K562 (cell line): ENCODE results near the gene KNDC1. TPM values are rescaled to one million over a fixed set of nuclear protein-coding genes. Genes with fewer than 3 reads are reported as not detected.

Source experiments
- ATAC-seq: fragments of 200-7000 bp; cut with Tn5 transposase; 3 replicates; pipeline ENCODE4 v1.9.1; 2020; ENCODE audit warnings: moderate library complexity
- BruUV-seq: library from RNA; stranded (reverse); fragments of 400-500 nt; replicated peaks from 2 replicates; lab custom pipeline; 2021; lab: Mats Ljungman, UMichigan
- CTCF ChIA-PET: fragments of 300-600 bp; formaldehyde crosslinking; extraction: SDS; loops from one replicate; lab custom pipeline; 2021; ENCODE audit warnings: low intra/inter-chr PET ratio; lab: Yijun Ruan, JAX
- POLR2A ChIA-PET: fragments of 300-600, 350-650 bp; sonication (Branson Sonifier 250); formaldehyde crosslinking; extraction: SDS; loops from one replicate; lab custom pipeline; 2021; ENCODE audit warnings: antibody characterized with exemption, inconsistent platforms; lab: Yijun Ruan, JAX
- DNase-seq, 4 experiments: peaks; one replicate each; pipeline versions ENCODE4 v3.0.0 to v3.0.0-alpha.2; 2011 to 2018; ENCODE audit warnings: low spot score in 3 of 4, mixed read lengths in 3 of 4; ENCODE audit errors: extremely low read depth in 1 of 4
- FAIRE-seq: peaks from 2 replicates; lab custom pipeline; 2011; peaks lifted over from hg19 to GRCh38; lab: Jason Lieb, UNC
- H2AFZ ChIP-seq: 2 replicates; pipeline ENCODE4 v1.6.0; 2011; ENCODE audit warnings: low read depth, low read length, control low read depth, inconsistent platforms
- H3K27ac ChIP-seq: fragments of 200-600 bp; 3 replicates; pipeline ENCODE4 v1.8.0; 2011; ENCODE audit warnings: low read depth, mild to moderate bottlenecking, control low read depth, inconsistent platforms, low read length, moderate library complexity, mixed read lengths; ENCODE audit errors: extremely low read depth
- H3K27me3 ChIP-seq, 2 experiments: fragments of 300-600 bp in 1 of 2; 2 replicates in 1 of 2; 3 replicates in 1 of 2; pipeline versions ENCODE4 v1.6.0 to v1.8.0; 2011; ENCODE audit warnings: inconsistent platforms in 2 of 2, low read length in 2 of 2, mild to moderate bottlenecking in 1 of 2, mixed read lengths in 1 of 2, moderate library complexity in 1 of 2; ENCODE audit not compliant: control insufficient read depth in 2 of 2, insufficient read depth in 2 of 2
- H3K36me3 ChIP-seq: fragments of 300-600 bp; 3 replicates; pipeline ENCODE4 v1.8.0; 2011; ENCODE audit warnings: mild to moderate bottlenecking, low read length, inconsistent platforms; ENCODE audit not compliant: control insufficient read depth, insufficient read depth
- H3K4me1 ChIP-seq, 2 experiments: fragments of 200-600 bp in 1 of 2; replicated peaks in 1 of 2; 2 replicates in 1 of 2; 3 replicates in 1 of 2; pipeline versions ENCODE4 v1.5.1 to v1.8.0; 2011; ENCODE audit warnings: inconsistent platforms in 2 of 2, low read length in 2 of 2, mild to moderate bottlenecking in 1 of 2, mixed read lengths in 1 of 2, moderate library complexity in 1 of 2; ENCODE audit not compliant: control insufficient read depth in 2 of 2, insufficient read depth in 2 of 2
- H3K4me2 ChIP-seq: 2 replicates; pipeline ENCODE4 v1.6.1; 2011; ENCODE audit warnings: low read length, control low read depth, inconsistent platforms, mixed read lengths; ENCODE audit not compliant: insufficient read depth
- H3K4me3 ChIP-seq: fragments of 200-600 bp; sonication (generic), shearing (Covaris generic); 2 replicates; pipeline ENCODE4 v1.5.1; 2016; ENCODE audit warnings: control low read depth, inconsistent platforms
- H3K79me2 ChIP-seq: fragments of 200-600 bp; 3 replicates; pipeline ENCODE4 v1.8.0; 2011; ENCODE audit warnings: low read length, inconsistent platforms; ENCODE audit not compliant: control insufficient read depth, insufficient read depth
- H3K9ac ChIP-seq, 2 experiments: 2 replicates each; pipeline versions ENCODE4 v1.6.0 to v1.6.1; 2011; ENCODE audit warnings: low read depth in 2 of 2, low read length in 2 of 2, control low read depth in 1 of 2, inconsistent platforms in 1 of 2, mild to moderate bottlenecking in 1 of 2, mixed read lengths in 1 of 2; ENCODE audit not compliant: insufficient read depth in 1 of 2
- H3K9me1 ChIP-seq: one replicate; pipeline ENCODE4 v1.6.0; 2011; ENCODE audit warnings: inconsistent platforms, mild to moderate bottlenecking, low read length, moderate library complexity; ENCODE audit not compliant: control insufficient read depth, insufficient read depth
- H3K9me3 ChIP-seq: replicated peaks from 2 replicates; pipeline ENCODE4 v1.5.1; 2011; ENCODE audit warnings: low read depth, low read length, inconsistent platforms; ENCODE audit not compliant: control insufficient read depth, insufficient read depth
- H4K20me1 ChIP-seq: replicated peaks from 2 replicates; pipeline ENCODE4 v1.6.1; 2011; ENCODE audit warnings: low read length, inconsistent platforms, mixed read lengths; ENCODE audit not compliant: control insufficient read depth, insufficient read depth
- BRD4 ChIP-seq: fragments of 200-600 bp; sonication (generic); IDR thresholded peaks from 2 replicates; pipeline ENCODE4 v1.6.1; 2017; ENCODE audit warnings: inconsistent platforms
- CHD1 ChIP-seq: fragments of 200-600 bp; sonication (generic); IDR thresholded peaks from one replicate; pipeline ENCODE4 v1.6.1; 2012; ENCODE audit warnings: mild to moderate bottlenecking, moderate library complexity, low read length, inconsistent platforms
- TCFL5 ChIP-seq: fragments of 250-450 bp; sonication (Bioruptor Pico); conservative IDR thresholded peaks from 2 replicates; pipeline ENCODE4 v1.6.1; 2021; ENCODE audit warnings: mild to moderate bottlenecking, moderate library complexity, matching md5 sums
- ZNF584 ChIP-seq: fragments of 200-800 bp; sonication (Bioruptor generic); IDR thresholded peaks from 2 replicates; pipeline ENCODE4 v1.6.1; 2016; ENCODE audit warnings: low read depth, mild to moderate bottlenecking, missing genetic modification characterization, missing compliant biosample characterization
- WGBS: fragments of 100-300 bp; shearing (Covaris generic); methylation state at CpG from one replicate; pipeline ENCODE4 v1.1.6; 2016; ENCODE audit warnings: low coverage, mixed read lengths; ENCODE audit not compliant: insufficient coverage; ENCODE audit errors: missing lambda C conversion rate; 5-methylcytosine and 5-hydroxymethylcytosine counted together
- in situ Hi-C: fragments of 300-500 bp; cut with MboI; formaldehyde crosslinking; loops from 4 replicates; pipeline ENCODE4 v1.15.0; 2018; ENCODE audit warnings: inconsistent platforms, mixed read lengths
- intact Hi-C: fragments of 100-400 bp; cut with micrococcal nuclease; formaldehyde crosslinking; loops from 2 replicates; pipeline ENCODE4 v1.14.2; 2022
- polyA plus RNA-seq, 8 experiments: library from polyadenylated mRNA; depleted of rRNA in 4 of 8; stranded (reverse) in 5 of 8; unstranded in 3 of 8; fragments of >200 nt; fragmentation: Nextera tagmentation in 2 of 8; fragmentation: Illumina TruSeq in 1 of 8; extraction: Ambion mirVana in 2 of 8; extraction: Trizol in 1 of 8; gene quantifications; 2 replicates each; pipeline versions ENCODE4 v1.2.1 to v1.2.3, GENCODE V29; 2011 to 2014; ENCODE audit warnings: inconsistent platforms in 1 of 8, missing spikeins in 1 of 8
- total RNA-seq, 7 experiments: library from RNA; depleted of rRNA in 6 of 7; stranded (reverse); fragments of >200 nt in 6 of 7; fragmentation: Illumina TruSeq in 2 of 7; extraction: Trizol in 2 of 7; gene quantifications; 2 replicates each; pipeline versions ENCODE4 v1.2.1 to v1.2.3, GENCODE V29; 2011 to 2021; ENCODE audit warnings: low replicate concordance in 1 of 7
- TF ChIP-seq, protein P1 (sequence below): fragments of 250-450 bp; sonication (Bioruptor Pico); IDR thresholded peaks from 2 replicates; pipeline ENCODE4 v1.5.0; 2020; ENCODE audit warnings: mild to moderate bottlenecking
- TF ChIP-seq, protein P2 (sequence below): fragments of 250-450 bp; sonication (Bioruptor Pico); IDR thresholded peaks from 2 replicates; pipeline ENCODE4 v1.9.0; 2021; ENCODE audit warnings: mild to moderate bottlenecking
- TF ChIP-seq, protein P3 (sequence below): fragments of 450-650 bp; IDR thresholded peaks from 2 replicates; pipeline ENCODE4 v1.6.1; 2016; ENCODE audit warnings: mild to moderate bottlenecking, moderate library complexity

KNDC1 gene
- total and polyA plus RNA-seq, 9 of the 15 experiments (the other 6 are each of a cell fraction or from before 2014, with no cell fraction given), result 0.07 to 0.26 (median 0.11) TPM; not detected in 6

DNA sequence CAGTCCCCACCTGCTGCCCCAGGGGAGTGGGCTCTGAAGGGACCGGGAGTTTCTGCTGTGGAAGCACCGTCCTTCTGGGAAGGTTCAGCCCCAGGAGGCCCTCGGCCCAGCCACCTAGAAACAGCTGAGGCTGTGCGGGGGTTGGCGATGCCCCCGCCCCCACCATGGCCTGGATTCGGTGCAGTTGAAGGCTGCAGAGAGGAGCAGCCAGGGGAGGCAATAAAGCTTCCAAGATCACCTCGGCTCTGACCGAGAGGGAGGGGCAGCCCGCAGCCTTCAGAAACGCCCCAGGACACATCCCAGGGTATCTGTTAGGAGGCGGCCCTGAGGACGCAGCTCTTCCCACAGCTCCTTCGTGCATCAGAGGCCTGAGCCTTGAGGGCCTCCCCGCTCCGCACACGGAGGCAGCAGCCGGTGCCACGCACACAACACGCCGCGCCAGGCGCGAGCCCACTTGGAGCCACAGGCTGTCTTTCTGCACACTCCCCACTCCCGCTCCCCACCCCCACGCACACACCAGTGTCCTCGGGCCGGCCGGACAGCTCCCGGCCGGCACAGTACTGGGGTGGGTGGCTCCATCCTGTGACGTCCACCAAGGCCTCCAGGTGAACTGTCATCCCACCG is 1.6 kb downstream of the KNDC1 start:
- Histone ChIP-seq H3K36me3 (no peaks in the 10 kb centered on the region), H3K4me1 (peaks cover 0 to 52% of the 10 kb centered on the region in 2 experiments; a peak in 3 of 5 replicates), H3K4me3 (no peak overlapping the region), H3K9me3 (no peaks in the 10 kb centered on the region), H3K4me2 (no peak overlapping the region), H3K9ac (no peak overlapping the region), H2AFZ (no peak overlapping the region), H3K27ac (no peak overlapping the region), H3K79me2 (no peaks in the 10 kb centered on the region), H4K20me1 (no peaks in the 10 kb centered on the region), H3K9me1 (no peaks in the 10 kb centered on the region), H3K27me3 (peaks cover 0 to 44% of the 10 kb centered on the region in 2 experiments; a peak in 2 of 5 replicates)
- BruUV-seq, result no TSS peak
- intact Hi-C loops (no loop called here), in situ Hi-C loops (no loop called here)
- 6% methylated on average over 9 of the region's 33 CpGs for WGBS
- FAIRE-seq (no peak), DNase-seq (no peak), ATAC-seq (no peak)
- POLR2A ChIA-PET, result interaction anchor here (0.6 to 1.0 kb wide), 3 partner anchors 18 to 96 kb away, joined by 3 to 4 read pairs (median 3); no protein-coding TSS in a partner anchor
- CTCF ChIA-PET, result no interaction called here
- no peak for TF ChIP-seq CHD1
- no peak for TF ChIP-seq TCFL5 (CRISPR knock-in tag)
- TF ChIP-seq, protein P1, sequence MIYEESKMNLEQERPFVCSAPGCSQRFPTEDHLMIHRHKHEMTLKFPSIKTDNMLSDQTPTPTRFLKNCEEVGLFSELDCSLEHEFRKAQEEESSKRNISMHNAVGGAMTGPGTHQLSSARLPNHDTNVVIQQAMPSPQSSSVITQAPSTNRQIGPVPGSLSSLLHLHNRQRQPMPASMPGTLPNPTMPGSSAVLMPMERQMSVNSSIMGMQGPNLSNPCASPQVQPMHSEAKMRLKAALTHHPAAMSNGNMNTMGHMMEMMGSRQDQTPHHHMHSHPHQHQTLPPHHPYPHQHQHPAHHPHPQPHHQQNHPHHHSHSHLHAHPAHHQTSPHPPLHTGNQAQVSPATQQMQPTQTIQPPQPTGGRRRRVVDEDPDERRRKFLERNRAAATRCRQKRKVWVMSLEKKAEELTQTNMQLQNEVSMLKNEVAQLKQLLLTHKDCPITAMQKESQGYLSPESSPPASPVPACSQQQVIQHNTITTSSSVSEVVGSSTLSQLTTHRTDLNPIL (CRISPR knock-in tag), result no peak
- no peak for TF ChIP-seq BRD4
- TF ChIP-seq, protein P2, sequence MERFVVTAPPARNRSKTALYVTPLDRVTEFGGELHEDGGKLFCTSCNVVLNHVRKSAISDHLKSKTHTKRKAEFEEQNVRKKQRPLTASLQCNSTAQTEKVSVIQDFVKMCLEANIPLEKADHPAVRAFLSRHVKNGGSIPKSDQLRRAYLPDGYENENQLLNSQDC (CRISPR knock-in tag), result no peak
- TF ChIP-seq, protein P3, sequence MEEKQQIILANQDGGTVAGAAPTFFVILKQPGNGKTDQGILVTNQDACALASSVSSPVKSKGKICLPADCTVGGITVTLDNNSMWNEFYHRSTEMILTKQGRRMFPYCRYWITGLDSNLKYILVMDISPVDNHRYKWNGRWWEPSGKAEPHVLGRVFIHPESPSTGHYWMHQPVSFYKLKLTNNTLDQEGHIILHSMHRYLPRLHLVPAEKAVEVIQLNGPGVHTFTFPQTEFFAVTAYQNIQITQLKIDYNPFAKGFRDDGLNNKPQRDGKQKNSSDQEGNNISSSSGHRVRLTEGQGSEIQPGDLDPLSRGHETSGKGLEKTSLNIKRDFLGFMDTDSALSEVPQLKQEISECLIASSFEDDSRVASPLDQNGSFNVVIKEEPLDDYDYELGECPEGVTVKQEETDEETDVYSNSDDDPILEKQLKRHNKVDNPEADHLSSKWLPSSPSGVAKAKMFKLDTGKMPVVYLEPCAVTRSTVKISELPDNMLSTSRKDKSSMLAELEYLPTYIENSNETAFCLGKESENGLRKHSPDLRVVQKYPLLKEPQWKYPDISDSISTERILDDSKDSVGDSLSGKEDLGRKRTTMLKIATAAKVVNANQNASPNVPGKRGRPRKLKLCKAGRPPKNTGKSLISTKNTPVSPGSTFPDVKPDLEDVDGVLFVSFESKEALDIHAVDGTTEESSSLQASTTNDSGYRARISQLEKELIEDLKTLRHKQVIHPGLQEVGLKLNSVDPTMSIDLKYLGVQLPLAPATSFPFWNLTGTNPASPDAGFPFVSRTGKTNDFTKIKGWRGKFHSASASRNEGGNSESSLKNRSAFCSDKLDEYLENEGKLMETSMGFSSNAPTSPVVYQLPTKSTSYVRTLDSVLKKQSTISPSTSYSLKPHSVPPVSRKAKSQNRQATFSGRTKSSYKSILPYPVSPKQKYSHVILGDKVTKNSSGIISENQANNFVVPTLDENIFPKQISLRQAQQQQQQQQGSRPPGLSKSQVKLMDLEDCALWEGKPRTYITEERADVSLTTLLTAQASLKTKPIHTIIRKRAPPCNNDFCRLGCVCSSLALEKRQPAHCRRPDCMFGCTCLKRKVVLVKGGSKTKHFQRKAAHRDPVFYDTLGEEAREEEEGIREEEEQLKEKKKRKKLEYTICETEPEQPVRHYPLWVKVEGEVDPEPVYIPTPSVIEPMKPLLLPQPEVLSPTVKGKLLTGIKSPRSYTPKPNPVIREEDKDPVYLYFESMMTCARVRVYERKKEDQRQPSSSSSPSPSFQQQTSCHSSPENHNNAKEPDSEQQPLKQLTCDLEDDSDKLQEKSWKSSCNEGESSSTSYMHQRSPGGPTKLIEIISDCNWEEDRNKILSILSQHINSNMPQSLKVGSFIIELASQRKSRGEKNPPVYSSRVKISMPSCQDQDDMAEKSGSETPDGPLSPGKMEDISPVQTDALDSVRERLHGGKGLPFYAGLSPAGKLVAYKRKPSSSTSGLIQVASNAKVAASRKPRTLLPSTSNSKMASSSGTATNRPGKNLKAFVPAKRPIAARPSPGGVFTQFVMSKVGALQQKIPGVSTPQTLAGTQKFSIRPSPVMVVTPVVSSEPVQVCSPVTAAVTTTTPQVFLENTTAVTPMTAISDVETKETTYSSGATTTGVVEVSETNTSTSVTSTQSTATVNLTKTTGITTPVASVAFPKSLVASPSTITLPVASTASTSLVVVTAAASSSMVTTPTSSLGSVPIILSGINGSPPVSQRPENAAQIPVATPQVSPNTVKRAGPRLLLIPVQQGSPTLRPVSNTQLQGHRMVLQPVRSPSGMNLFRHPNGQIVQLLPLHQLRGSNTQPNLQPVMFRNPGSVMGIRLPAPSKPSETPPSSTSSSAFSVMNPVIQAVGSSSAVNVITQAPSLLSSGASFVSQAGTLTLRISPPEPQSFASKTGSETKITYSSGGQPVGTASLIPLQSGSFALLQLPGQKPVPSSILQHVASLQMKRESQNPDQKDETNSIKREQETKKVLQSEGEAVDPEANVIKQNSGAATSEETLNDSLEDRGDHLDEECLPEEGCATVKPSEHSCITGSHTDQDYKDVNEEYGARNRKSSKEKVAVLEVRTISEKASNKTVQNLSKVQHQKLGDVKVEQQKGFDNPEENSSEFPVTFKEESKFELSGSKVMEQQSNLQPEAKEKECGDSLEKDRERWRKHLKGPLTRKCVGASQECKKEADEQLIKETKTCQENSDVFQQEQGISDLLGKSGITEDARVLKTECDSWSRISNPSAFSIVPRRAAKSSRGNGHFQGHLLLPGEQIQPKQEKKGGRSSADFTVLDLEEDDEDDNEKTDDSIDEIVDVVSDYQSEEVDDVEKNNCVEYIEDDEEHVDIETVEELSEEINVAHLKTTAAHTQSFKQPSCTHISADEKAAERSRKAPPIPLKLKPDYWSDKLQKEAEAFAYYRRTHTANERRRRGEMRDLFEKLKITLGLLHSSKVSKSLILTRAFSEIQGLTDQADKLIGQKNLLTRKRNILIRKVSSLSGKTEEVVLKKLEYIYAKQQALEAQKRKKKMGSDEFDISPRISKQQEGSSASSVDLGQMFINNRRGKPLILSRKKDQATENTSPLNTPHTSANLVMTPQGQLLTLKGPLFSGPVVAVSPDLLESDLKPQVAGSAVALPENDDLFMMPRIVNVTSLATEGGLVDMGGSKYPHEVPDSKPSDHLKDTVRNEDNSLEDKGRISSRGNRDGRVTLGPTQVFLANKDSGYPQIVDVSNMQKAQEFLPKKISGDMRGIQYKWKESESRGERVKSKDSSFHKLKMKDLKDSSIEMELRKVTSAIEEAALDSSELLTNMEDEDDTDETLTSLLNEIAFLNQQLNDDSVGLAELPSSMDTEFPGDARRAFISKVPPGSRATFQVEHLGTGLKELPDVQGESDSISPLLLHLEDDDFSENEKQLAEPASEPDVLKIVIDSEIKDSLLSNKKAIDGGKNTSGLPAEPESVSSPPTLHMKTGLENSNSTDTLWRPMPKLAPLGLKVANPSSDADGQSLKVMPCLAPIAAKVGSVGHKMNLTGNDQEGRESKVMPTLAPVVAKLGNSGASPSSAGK, result no peak
- TF ChIP-seq ZNF584 (CRISPR knock-in tag), result no peak
